ENCODE results near the gene PTTG1IP2.

- TF ChIP-seq GATA2 (IDR thresholded peaks at IDR 0.05; ENCODE audit: low read depth, low read length), result no peak
- no peak for TF ChIP-seq GATA3 (IDR thresholded peaks at IDR 0.05; ENCODE audit: low read depth, low read length)
Observed at GRCh38 chr7:90551036-90551435, 81.6 kb downstream of the PTTG1IP2 start.
